ENCODE data around the gene RAB32.

- TF ChIP-seq CTCF (IDR thresholded peaks at IDR 0.05 in 4 of 5, conservative IDR thresholded peaks at IDR 0.05 in 1 of 5) (no peak), POLR2A (IDR thresholded peaks at IDR 0.05) (no peak)
Observed at GRCh38 chr6:146515212-146515611, 28.4 kb upstream of the RAB32 start.
